Fibroblast of lung (primary cell): ENCODE data around the gene ATXN1L.

ENCODE experiments used
- CTCF ChIP-seq, 2 donors: IDR thresholded peaks in 1 of 2; conservative IDR thresholded peaks in 1 of 2; 1 replicate in 1 of 2; 2 replicates in 1 of 2; pipeline ENCODE4 v1.5.1; 2011 to 2012; ENCODE audit warnings: low read length in 2 of 2, control low read depth in 1 of 2, inconsistent platforms in 1 of 2, low read depth in 1 of 2, mild to moderate bottlenecking in 1 of 2
- EZH2 ChIP-seq: IDR thresholded peaks from 2 replicates; pipeline ENCODE4 v1.5.1; 2012; ENCODE audit warnings: low read length, control low read depth, mild to moderate bottlenecking; ENCODE audit errors: missing control alignments

- no peak for TF ChIP-seq CTCF (conservative IDR thresholded peaks at IDR 0.05 in 1 of 2, IDR thresholded peaks at IDR 0.05 in 1 of 2; ENCODE audit: low read depth in 1 of 2, low read length in 2 of 2)
- TF ChIP-seq EZH2: no peak
Observed at GRCh38 chr16:71880176-71880575, 34.4 kb downstream of the ATXN1L start.
